Esophagus muscularis mucosa (tissue), 4 donors: ENCODE results near the gene PPY.

Experiments
- CTCF ChIP-seq, 3 experiments: fragments of 200-600 bp in 2 of 3; fragments of 450-650 bp in 1 of 3; sonication (generic) in 2 of 3; IDR thresholded peaks; one replicate each; pipeline ENCODE4 v1.5.1; 2017 to 2019; ENCODE audit warnings: antibody characterized with exemption in 3 of 3, mild to moderate bottlenecking in 2 of 3, moderate library complexity in 1 of 3
- EP300 ChIP-seq: sonication (generic); formaldehyde crosslinking; IDR thresholded peaks from one replicate; pipeline ENCODE4 v1.6.1; 2017; ENCODE audit warnings: antibody characterized with exemption
- POLR2A ChIP-seq: fragments of 450-650 bp; IDR thresholded peaks from one replicate; pipeline ENCODE4 v1.6.1; 2017; ENCODE audit warnings: antibody characterized with exemption, moderate library complexity, mild to moderate bottlenecking, low read depth
- POLR2AphosphoS5 ChIP-seq, 2 donors: sonication (generic); formaldehyde crosslinking; IDR thresholded peaks; one replicate each; pipeline ENCODE4 v1.6.1; 2017; ENCODE audit warnings: antibody characterized with exemption in 2 of 2

GRCh38 chr17:43984521-43984920, 42.2 kb upstream of the PPY start:
- TF ChIP-seq CTCF (IDR thresholded peaks at IDR 0.05) (no peak), POLR2AphosphoS5 (IDR thresholded peaks at IDR 0.05) (no peak), POLR2A (no peak), EP300 (no peak)
